Trophoblast cell (in vitro differentiated cells and primary cell): ENCODE results near the gene TIMM22.

ENCODE experiments used
- DNase-seq, 2 donors: peaks; one replicate each; pipeline ENCODE4 v3.0.0-alpha.2; 2016
- H2AFZ ChIP-seq: 2 replicates; pipeline ENCODE4 v1.6.1; 2013; ENCODE audit warnings: low read length, moderate library complexity, mild to moderate bottlenecking; ENCODE audit not compliant: insufficient read depth, poor library complexity
- H2AK5ac ChIP-seq: 2 replicates; pipeline ENCODE4 v1.6.1; 2013; ENCODE audit warnings: mild to moderate bottlenecking, low read length
- H2BK120ac ChIP-seq: 2 replicates; pipeline ENCODE4 v1.6.1; 2013; ENCODE audit warnings: low read length, mild to moderate bottlenecking, moderate library complexity; ENCODE audit not compliant: insufficient read depth, poor library complexity
- H2BK12ac ChIP-seq: 2 replicates; pipeline ENCODE4 v1.6.1; 2013; ENCODE audit warnings: mild to moderate bottlenecking, low read length, moderate library complexity
- H2BK5ac ChIP-seq: 2 replicates; pipeline ENCODE4 v1.6.1; 2013; ENCODE audit warnings: low read length, low read depth, moderate library complexity, mild to moderate bottlenecking; ENCODE audit not compliant: poor library complexity
- H3K14ac ChIP-seq: 2 replicates; pipeline ENCODE4 v1.6.1; 2013; ENCODE audit warnings: mild to moderate bottlenecking, low read length
- H3K18ac ChIP-seq: 2 replicates; pipeline ENCODE4 v1.6.1; 2013; ENCODE audit warnings: mild to moderate bottlenecking, low read length
- H3K23ac ChIP-seq: 2 replicates; pipeline ENCODE4 v1.6.1; 2013; ENCODE audit warnings: low read length
- H3K27ac ChIP-seq: 2 replicates; pipeline ENCODE4 v1.5.1; 2013; ENCODE audit warnings: low read depth, mild to moderate bottlenecking, inconsistent platforms, low read length, moderate library complexity
- H3K27me3 ChIP-seq: 2 replicates; pipeline ENCODE4 v1.6.1; 2013; ENCODE audit warnings: inconsistent platforms, mild to moderate bottlenecking, low read length, moderate library complexity; ENCODE audit not compliant: insufficient read depth
- H3K36me3 ChIP-seq, 2 experiments: 1 replicate in 1 of 2; 2 replicates in 1 of 2; pipeline ENCODE4 v1.6.1; 2013; ENCODE audit warnings: low read length in 2 of 2, mild to moderate bottlenecking in 2 of 2, moderate library complexity in 1 of 2; ENCODE audit not compliant: insufficient read depth in 2 of 2, control insufficient read depth in 1 of 2
- H3K4ac ChIP-seq: 2 replicates; pipeline ENCODE4 v1.6.1; 2013; ENCODE audit warnings: low read depth, mild to moderate bottlenecking, low read length, moderate library complexity
- H3K4me1 ChIP-seq, 2 experiments: 1 replicate in 1 of 2; 2 replicates in 1 of 2; pipeline ENCODE4 v1.6.1; 2013; ENCODE audit warnings: low read length in 2 of 2, mild to moderate bottlenecking in 2 of 2, moderate library complexity in 1 of 2; ENCODE audit not compliant: insufficient read depth in 2 of 2, control insufficient read depth in 1 of 2
- H3K4me2 ChIP-seq: 2 replicates; pipeline ENCODE4 v1.6.1; 2013; ENCODE audit warnings: inconsistent platforms, mild to moderate bottlenecking, low read length, moderate library complexity
- H3K4me3 ChIP-seq: 2 replicates; pipeline ENCODE4 v1.5.1; 2013; ENCODE audit warnings: mild to moderate bottlenecking, low read depth, low read length, inconsistent platforms
- H3K79me1 ChIP-seq: one replicate; pipeline ENCODE4 v1.6.1; 2013; ENCODE audit warnings: low read length
- H3K79me2 ChIP-seq: 2 replicates; pipeline ENCODE4 v1.6.1; 2013; ENCODE audit warnings: low read length, mild to moderate bottlenecking; ENCODE audit not compliant: control insufficient read depth, insufficient read depth, poor library complexity
- H3K9ac ChIP-seq: 2 replicates; pipeline ENCODE4 v1.6.1; 2013; ENCODE audit warnings: mild to moderate bottlenecking, low read length
- H3K9me3 ChIP-seq: 2 replicates; pipeline ENCODE4 v1.6.1; 2013; ENCODE audit warnings: low read depth, mild to moderate bottlenecking, control low read depth, inconsistent platforms, low read length; ENCODE audit not compliant: insufficient read depth
- H4K12ac ChIP-seq: 2 replicates; pipeline ENCODE4 v1.6.1; 2013; ENCODE audit warnings: low read depth, mild to moderate bottlenecking, low read length, moderate library complexity
- H4K8ac ChIP-seq: 2 replicates; pipeline ENCODE4 v1.6.1; 2013; ENCODE audit warnings: low read depth, mild to moderate bottlenecking, low read length, moderate library complexity
- H4K91ac ChIP-seq: one replicate; pipeline ENCODE4 v1.6.1; 2013; ENCODE audit warnings: low read depth, mild to moderate bottlenecking, low read length, moderate library complexity
- WGBS: extraction: QIAGEN DNeasy Blood & Tissue Kit; methylation state at CpG from one replicate; pipeline ENCODE4 v1.1.7; 2013; ENCODE audit warnings: missing lambda C conversion rate; ENCODE audit not compliant: insufficient read length, insufficient coverage; ENCODE audit errors: extremely low coverage; 5-methylcytosine and 5-hydroxymethylcytosine counted together

TIMM22 gene

DNA sequence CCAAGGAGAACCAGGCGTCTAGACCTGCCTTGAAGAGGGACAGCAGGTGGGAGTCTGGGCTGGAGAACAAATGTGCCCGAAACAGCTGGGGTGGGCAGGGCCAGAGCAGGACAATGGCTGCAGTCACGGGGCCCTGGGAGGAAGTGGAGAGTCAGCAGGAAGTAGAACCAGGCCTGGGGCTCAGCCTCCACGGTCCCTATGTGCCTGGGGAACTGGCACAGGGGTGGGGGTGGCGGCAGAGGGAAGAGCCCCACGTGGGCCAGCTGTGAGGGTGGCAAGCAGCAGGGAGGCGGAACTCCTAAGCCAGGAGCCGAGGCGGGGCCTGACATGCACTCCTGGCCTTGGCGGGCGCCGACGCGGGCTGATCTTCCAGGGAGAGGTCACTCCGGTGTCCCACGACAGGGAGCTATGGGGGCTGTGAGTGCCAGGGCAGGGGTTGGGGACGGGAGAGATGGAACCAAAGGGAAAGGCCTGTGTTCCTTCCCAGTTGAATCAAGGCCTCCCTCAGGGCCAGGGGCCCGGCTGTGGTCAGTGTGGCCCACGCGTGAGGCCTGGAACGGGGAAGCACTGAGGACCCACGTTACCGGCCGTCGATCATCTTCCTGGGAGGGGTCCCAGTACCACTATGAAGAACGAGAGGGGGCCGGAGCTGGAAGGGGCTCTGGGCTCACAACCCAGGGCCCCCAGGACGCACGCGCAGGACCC is 42.7 kb downstream of the TIMM22 start:
- Histone ChIP-seq H4K12ac (no peak overlapping the region), H3K79me1 (no peaks in the 10 kb centered on the region), H4K91ac (no peak overlapping the region), H3K79me2 (no peaks in the 10 kb centered on the region), H3K9ac (no peak overlapping the region), H4K8ac (no peak overlapping the region), H3K4ac (no peak overlapping the region), H3K18ac (no peak overlapping the region), H3K27ac (no peak overlapping the region), H3K4me1 (no peaks in the 10 kb centered on the region), H3K4me2 (no peak overlapping the region), H2BK120ac (no peak overlapping the region), H3K14ac (no peak overlapping the region), H2BK12ac (no peak overlapping the region), H3K23ac (no peak overlapping the region), H3K27me3 (no peaks in the 10 kb centered on the region), H3K36me3 (peaks cover 8 to 9% of the 10 kb centered on the region in 2 experiments), H3K9me3 (peaks cover 5% of the 10 kb centered on the region), H2AK5ac (no peak overlapping the region), H2BK5ac (no peak overlapping the region), H2AFZ (no peak overlapping the region), H3K4me3 (no peak overlapping the region)
- no CpG with 5 or more reads among the region's 30 CpGs for WGBS
- peak; percentile 14 to 26 for DNase-seq

- Histone ChIP-seq H3K27me3 (no peaks in the 10 kb centered on the region), H2BK5ac (no peak overlapping the region), H3K4me3 (no peak overlapping the region), H3K4me2 (no peak overlapping the region), H3K4ac (no peak overlapping the region), H3K79me1 (no peaks in the 10 kb centered on the region), H3K27ac (no peak overlapping the region), H3K18ac (no peak overlapping the region), H2AFZ (no peak overlapping the region), H4K8ac (no peak overlapping the region), H3K4me1 (no peaks in the 10 kb centered on the region), H2BK120ac (no peak overlapping the region), H3K36me3 (peaks cover 8 to 9% of the 10 kb centered on the region in 2 experiments), H3K79me2 (no peaks in the 10 kb centered on the region), H2AK5ac (no peak overlapping the region), H3K23ac (no peak overlapping the region), H3K9me3 (peaks cover 5% of the 10 kb centered on the region), H3K9ac (no peak overlapping the region), H4K91ac (no peak overlapping the region), H2BK12ac (no peak overlapping the region), H3K14ac (no peak overlapping the region), H4K12ac (no peak overlapping the region)
- WGBS = no CpG with 5 or more reads among the region's 13 CpGs
- DNase-seq = no peak
These were observed 43.3 kb downstream of the TIMM22 start for GRCh38 chr17:1040216-1040600.

GRCh38 chr17:1041746-1042145 is 44.8 kb downstream of the TIMM22 start:
- H3K79me2 ChIP-seq = no peaks in the 10 kb centered on the region

DNA sequence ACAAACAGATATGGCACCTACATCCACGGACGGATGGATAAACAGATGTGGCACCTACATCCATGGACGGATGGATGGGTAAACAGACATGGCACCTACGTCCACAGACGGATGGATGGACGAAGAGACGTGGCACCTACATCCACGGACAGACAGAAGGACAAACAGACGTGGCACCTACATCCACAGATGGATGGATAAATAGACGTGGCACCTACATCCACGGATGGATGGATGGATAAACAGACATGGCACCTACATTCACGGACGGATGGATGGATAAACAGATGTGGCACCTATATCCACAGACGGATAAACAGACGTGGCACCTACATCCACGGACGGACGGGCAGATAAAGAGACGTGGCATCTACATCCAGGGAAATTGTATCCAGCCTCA is 45.6 kb downstream of the TIMM22 start:
- H2BK5ac ChIP-seq = no peak overlapping the region
- H3K79me2 ChIP-seq = no peaks in the 10 kb centered on the region
- H3K9ac ChIP-seq = no peak overlapping the region
- H3K18ac ChIP-seq = no peak overlapping the region
- H4K12ac ChIP-seq = no peak overlapping the region
- no peaks in the 10 kb centered on the region for H3K27me3 ChIP-seq
- no peak overlapping the region for H3K23ac ChIP-seq
- no CpG with 5 or more reads among the region's 19 CpGs for WGBS
- peaks cover 12 to 17% of the 10 kb centered on the region in 2 experiments for H3K36me3 ChIP-seq
- H3K14ac ChIP-seq = no peak overlapping the region
- peaks cover 6% of the 10 kb centered on the region in 2 experiments for H3K4me1 ChIP-seq
- H3K27ac ChIP-seq = no peak overlapping the region
- DNase-seq = no peak
- no peak overlapping the region for H3K4ac ChIP-seq
- H3K4me3 ChIP-seq = no peak overlapping the region
- no peak overlapping the region for H2AFZ ChIP-seq
- no peak overlapping the region for H2BK120ac ChIP-seq
- H2AK5ac ChIP-seq = no peak overlapping the region
- H3K9me3 ChIP-seq = peaks cover 5% of the 10 kb centered on the region
- H3K4me2 ChIP-seq = no peak overlapping the region
- no peak overlapping the region for H4K8ac ChIP-seq
- no peak overlapping the region for H4K91ac ChIP-seq
- H3K79me1 ChIP-seq = peaks cover 1% of the 10 kb centered on the region
- no peak overlapping the region for H2BK12ac ChIP-seq

More at GRCh38 chr17:1041746-1042145, 44.8 kb downstream of the TIMM22 start:
- WGBS = no CpG with 5 or more reads among the region's 9 CpGs
- Histone ChIP-seq H2BK120ac (no peak overlapping the region), H3K4me3 (no peak overlapping the region), H3K4me2 (no peak overlapping the region), H2AK5ac (no peak overlapping the region), H3K27me3 (no peaks in the 10 kb centered on the region), H3K4me1 (no peaks in the 10 kb centered on the region), H2BK12ac (no peak overlapping the region), H4K91ac (no peak overlapping the region), H3K79me1 (no peaks in the 10 kb centered on the region), H2AFZ (no peak overlapping the region), H2BK5ac (no peak overlapping the region), H3K4ac (no peak overlapping the region), H4K12ac (no peak overlapping the region), H3K14ac (no peak overlapping the region), H3K23ac (no peak overlapping the region), H3K18ac (no peak overlapping the region), H3K36me3 (peaks cover 12 to 14% of the 10 kb centered on the region in 2 experiments), H3K9me3 (peaks cover 5% of the 10 kb centered on the region), H3K27ac (no peak overlapping the region), H3K9ac (no peak overlapping the region), H4K8ac (no peak overlapping the region)
- DNase-seq = no peak
